Hepatocyte (in vitro differentiated cells): Measurements from ENCODE around the gene HSPB9. TPM values are rescaled to one million over a fixed set of nuclear protein-coding genes. Genes with fewer than 3 reads are reported as not detected.

Source experiments
- DNase-seq: peaks from one replicate; pipeline ENCODE4 v3.0.0-alpha.2; 2016; ENCODE audit warnings: low spot score
- H2AFZ ChIP-seq: fragments of 200-600 bp; sonication (generic); 2 replicates; pipeline ENCODE4 v1.6.0; 2016; ENCODE audit warnings: antibody characterized with exemption, mild to moderate bottlenecking
- H3K27ac ChIP-seq: fragments of 200-600 bp; sonication (generic); 2 replicates; pipeline ENCODE4 v1.5.1; 2016; ENCODE audit warnings: mild to moderate bottlenecking
- H3K27me3 ChIP-seq: fragments of 200-600 bp; sonication (generic); 2 replicates; pipeline ENCODE4 v1.6.1; 2016
- H3K36me3 ChIP-seq: fragments of 200-600 bp; sonication (generic); replicated peaks from 2 replicates; pipeline ENCODE4 v1.5.1; 2016; ENCODE audit warnings: low read depth; ENCODE audit not compliant: insufficient read depth
- H3K4me1 ChIP-seq: fragments of 200-600 bp; sonication (generic); 2 replicates; pipeline ENCODE4 v1.5.1; 2016; ENCODE audit warnings: mild to moderate bottlenecking, moderate library complexity; ENCODE audit not compliant: insufficient read depth
- H3K4me2 ChIP-seq: fragments of 200-600 bp; sonication (generic); 2 replicates; pipeline ENCODE4 v1.6.0; 2016
- H3K4me3 ChIP-seq: fragments of 200-600 bp; sonication (generic); 2 replicates; pipeline ENCODE4 v1.5.1; 2016; ENCODE audit warnings: mild to moderate bottlenecking
- H3K79me2 ChIP-seq: fragments of 200-600 bp; sonication (generic); 2 replicates; pipeline ENCODE4 v1.6.0; 2017; ENCODE audit warnings: mild to moderate bottlenecking
- H3K9me2 ChIP-seq: fragments of 200-600 bp; sonication (generic); replicated peaks from 2 replicates; pipeline ENCODE4 v1.6.0; 2017; ENCODE audit warnings: mild to moderate bottlenecking; ENCODE audit not compliant: insufficient read depth
- H3K9me3 ChIP-seq: fragments of 200-600 bp; sonication (generic); 2 replicates; pipeline ENCODE4 v1.5.1; 2016; ENCODE audit warnings: low read depth, mild to moderate bottlenecking
- H4K20me1 ChIP-seq: fragments of 200-600 bp; sonication (generic); 2 replicates; pipeline ENCODE4 v1.6.0; 2016; ENCODE audit warnings: mild to moderate bottlenecking; ENCODE audit not compliant: insufficient read depth, poor library complexity, severe bottlenecking
- EZH2 ChIP-seq: fragments of 200-600 bp; sonication (generic); IDR thresholded peaks from 2 replicates; pipeline ENCODE4 v1.6.1; 2016; ENCODE audit warnings: antibody characterized with exemption, mild to moderate bottlenecking, borderline replicate concordance
- EZH2phosphoT487 ChIP-seq: fragments of 200-600 bp; sonication (generic); IDR thresholded peaks from one replicate; pipeline ENCODE4 v1.6.1; 2018; ENCODE audit warnings: antibody characterized with exemption, mild to moderate bottlenecking, low read depth, moderate library complexity; ENCODE audit not compliant: unreplicated experiment, severe bottlenecking
- WGBS: methylation state at CpG from one replicate; pipeline ENCODE4 v1.1.6; 2016; ENCODE audit warnings: low lambda C conversion rate; ENCODE audit errors: missing lambda C conversion rate; 5-methylcytosine and 5-hydroxymethylcytosine counted together
- polyA plus RNA-seq: library from polyadenylated mRNA; unstranded; fragments of >200 nt; fragmentation: Nextera tagmentation; extraction: Ambion mirVana; gene quantifications from 2 replicates; pipeline ENCODE4 v1.2.1, GENCODE V29; 2016
- total RNA-seq: library from RNA; depleted of rRNA; stranded (reverse); fragments of >200 nt; gene quantifications from 2 replicates; pipeline ENCODE4 v1.2.3, GENCODE V29; 2014
- TF ChIP-seq, protein P1 (sequence below): fragments of 200-600 bp; sonication (generic); IDR thresholded peaks from 2 replicates; pipeline ENCODE4 v1.5.1; 2016; ENCODE audit warnings: antibody characterized with exemption, mild to moderate bottlenecking; ENCODE audit not compliant: poor library complexity

HSPB9 gene
- total and polyA plus RNA-seq, 2 experiments from 2014 or later, result 0.34 TPM; not detected in 1

DNA sequence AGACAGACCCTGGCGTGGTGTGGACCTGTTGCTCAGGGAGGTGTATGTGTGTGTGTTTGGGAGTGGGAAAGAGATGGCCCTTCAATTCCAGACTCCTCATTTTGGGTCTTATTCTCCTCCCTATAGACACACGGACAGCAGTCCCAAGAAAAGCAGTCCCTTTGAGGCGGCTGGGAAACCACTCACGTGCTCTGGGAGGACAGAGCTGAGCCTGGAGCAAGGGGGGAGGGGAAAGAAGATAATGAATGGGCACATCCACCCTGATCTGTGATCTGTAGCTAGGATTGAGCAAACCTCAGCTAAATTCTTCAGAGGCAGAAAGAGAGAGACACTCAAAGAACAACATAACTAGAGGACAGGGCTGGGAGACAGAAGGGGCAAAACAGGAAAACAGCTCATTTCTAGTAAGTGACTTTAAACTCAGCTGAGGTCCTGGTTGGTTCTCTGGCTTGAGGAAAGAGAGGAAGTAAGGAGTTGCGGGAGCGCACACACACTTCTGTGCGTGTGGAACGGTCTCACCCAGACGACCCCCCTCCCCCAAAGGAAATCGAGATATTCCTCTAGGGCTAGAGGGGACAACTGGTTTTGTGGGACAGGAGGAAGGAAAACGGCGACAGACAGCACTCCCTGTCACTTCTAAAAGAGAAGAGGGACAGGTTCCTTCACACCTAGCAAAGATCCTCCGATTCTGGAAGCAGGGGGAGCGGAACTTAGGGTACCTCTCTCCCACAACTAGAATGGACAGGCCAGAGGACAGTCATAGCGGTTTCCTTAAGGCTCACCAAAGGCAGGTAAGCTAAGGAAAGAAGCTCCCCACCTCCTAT lies 31.5 kb downstream of the HSPB9 start:
- H3K27ac ChIP-seq, result peak overlapping the region; percentile 76
- no peak overlapping the region for H2AFZ ChIP-seq
- H3K4me1 ChIP-seq, result peaks cover 18% of the 10 kb centered on the region
- peaks cover 21% of the 10 kb centered on the region for H4K20me1 ChIP-seq
- H3K79me2 ChIP-seq, result peaks cover 56% of the 10 kb centered on the region
- H3K9me2 ChIP-seq, result no peaks in the 10 kb centered on the region
- no peaks in the 10 kb centered on the region for H3K27me3 ChIP-seq
- H3K4me3 ChIP-seq, result peak overlapping the region; percentile 38
- TF ChIP-seq EZH2 (no peak), EZH2phosphoT487 (no peak)
- TF ChIP-seq, protein P1, sequence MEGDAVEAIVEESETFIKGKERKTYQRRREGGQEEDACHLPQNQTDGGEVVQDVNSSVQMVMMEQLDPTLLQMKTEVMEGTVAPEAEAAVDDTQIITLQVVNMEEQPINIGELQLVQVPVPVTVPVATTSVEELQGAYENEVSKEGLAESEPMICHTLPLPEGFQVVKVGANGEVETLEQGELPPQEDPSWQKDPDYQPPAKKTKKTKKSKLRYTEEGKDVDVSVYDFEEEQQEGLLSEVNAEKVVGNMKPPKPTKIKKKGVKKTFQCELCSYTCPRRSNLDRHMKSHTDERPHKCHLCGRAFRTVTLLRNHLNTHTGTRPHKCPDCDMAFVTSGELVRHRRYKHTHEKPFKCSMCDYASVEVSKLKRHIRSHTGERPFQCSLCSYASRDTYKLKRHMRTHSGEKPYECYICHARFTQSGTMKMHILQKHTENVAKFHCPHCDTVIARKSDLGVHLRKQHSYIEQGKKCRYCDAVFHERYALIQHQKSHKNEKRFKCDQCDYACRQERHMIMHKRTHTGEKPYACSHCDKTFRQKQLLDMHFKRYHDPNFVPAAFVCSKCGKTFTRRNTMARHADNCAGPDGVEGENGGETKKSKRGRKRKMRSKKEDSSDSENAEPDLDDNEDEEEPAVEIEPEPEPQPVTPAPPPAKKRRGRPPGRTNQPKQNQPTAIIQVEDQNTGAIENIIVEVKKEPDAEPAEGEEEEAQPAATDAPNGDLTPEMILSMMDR, result no peak
- no peaks in the 10 kb centered on the region for H3K9me3 ChIP-seq
- H3K4me2 ChIP-seq, result peak overlapping the region; percentile 82
- peak; percentile 57 for DNase-seq
- no peaks in the 10 kb centered on the region for H3K36me3 ChIP-seq
- WGBS, result 4% methylated on average over 15 of the region's 15 CpGs

DNA sequence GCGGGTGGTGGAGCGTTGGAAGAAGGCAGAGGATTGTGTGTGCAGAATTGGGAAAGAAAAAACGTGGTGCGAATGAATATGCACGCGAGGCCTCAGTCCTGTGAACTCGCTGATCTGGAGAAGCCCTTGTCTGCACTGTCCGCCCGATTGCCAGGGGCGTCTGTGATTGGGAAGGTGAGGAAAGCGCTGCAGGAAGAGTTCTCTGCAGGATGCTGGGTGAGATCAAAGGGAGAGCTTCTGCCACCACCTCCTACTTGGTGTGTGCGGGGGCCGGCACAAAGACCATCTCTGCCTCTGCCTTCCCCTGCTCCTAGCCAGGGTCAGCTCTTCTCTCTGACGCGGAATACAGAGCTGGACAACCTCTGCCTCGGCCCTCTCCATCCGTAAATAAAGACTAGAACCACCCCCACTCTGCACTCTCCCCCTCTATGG lies 33.0 kb downstream of the HSPB9 start:
- Histone ChIP-seq H4K20me1 (peaks cover 8% of the 10 kb centered on the region), H3K27me3 (no peaks in the 10 kb centered on the region), H3K36me3 (no peaks in the 10 kb centered on the region), H3K4me2 (peak overlapping the region; percentile 71), H3K9me2 (no peaks in the 10 kb centered on the region), H3K4me1 (peaks cover 18% of the 10 kb centered on the region), H3K4me3 (peak overlapping the region; percentile 30), H2AFZ (peak overlapping the region; percentile 41), H3K27ac (peak overlapping the region; percentile 3), H3K9me3 (no peaks in the 10 kb centered on the region), H3K79me2 (peaks cover 41% of the 10 kb centered on the region)
- no peak for DNase-seq
- 23% methylated on average over 17 of the region's 17 CpGs for WGBS
- TF ChIP-seq EZH2phosphoT487, result no peak
- TF ChIP-seq, protein P1, result no peak
- no peak for TF ChIP-seq EZH2

DNA sequence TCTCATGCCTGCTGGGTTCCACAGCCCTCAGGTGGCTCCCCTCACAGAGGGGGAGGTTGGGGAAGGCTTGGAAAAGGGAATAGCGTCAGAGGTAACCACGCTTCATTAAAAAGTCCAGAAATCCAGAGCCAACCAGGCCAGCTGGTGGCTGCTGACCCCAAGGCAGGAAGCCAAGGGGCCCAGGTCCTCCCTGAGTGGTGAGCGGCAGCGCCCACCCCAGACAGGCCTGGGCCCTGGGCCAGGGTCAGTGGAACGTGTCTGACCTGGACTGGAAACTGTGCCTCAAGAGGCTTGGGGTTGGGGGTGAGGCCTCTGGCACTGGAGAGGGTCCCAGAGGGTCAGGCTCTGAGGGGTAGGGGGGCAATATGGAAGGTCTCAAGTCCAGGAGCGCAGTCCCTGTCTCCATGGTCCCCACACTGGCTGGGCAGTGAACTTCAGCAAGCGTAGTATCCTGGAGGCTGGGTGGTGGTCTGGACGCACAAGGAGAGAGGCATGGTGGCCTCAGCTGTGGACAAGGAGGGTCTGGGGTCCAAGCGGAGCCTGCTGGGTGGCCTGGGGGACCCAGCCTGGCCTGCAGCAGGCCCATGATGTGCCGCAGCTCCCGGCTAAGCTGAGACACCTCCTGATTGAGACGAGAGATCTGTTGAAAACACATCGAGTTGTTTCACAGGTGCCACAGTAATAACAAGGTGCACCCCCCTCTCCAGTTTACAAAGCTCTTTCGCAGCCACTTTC lies 37.4 kb downstream of the HSPB9 start:
- 89% methylated on average over 14 of the region's 14 CpGs for WGBS
- Histone ChIP-seq H2AFZ (no peak overlapping the region), H3K79me2 (no peaks in the 10 kb centered on the region), H3K9me3 (no peaks in the 10 kb centered on the region), H3K27me3 (no peaks in the 10 kb centered on the region), H3K4me3 (no peak overlapping the region), H3K36me3 (no peaks in the 10 kb centered on the region), H3K4me2 (no peak overlapping the region), H3K9me2 (no peaks in the 10 kb centered on the region), H3K27ac (no peak overlapping the region), H3K4me1 (no peaks in the 10 kb centered on the region), H4K20me1 (no peaks in the 10 kb centered on the region)
- TF ChIP-seq EZH2, result no peak
- TF ChIP-seq, protein P1, result no peak
- TF ChIP-seq EZH2phosphoT487, result no peak
- DNase-seq, result no peak
